H9 (cell line): ENCODE results near the gene BAZ1B. TPM values are rescaled to one million over a fixed set of nuclear protein-coding genes. Genes with fewer than 3 reads are reported as not detected.
"Not testable (repeated sequence)": the region's sequence is repeated elsewhere in the genome, so short reads cannot be mapped to it uniquely, and the experiment has no call there.

Source experiments
- DNase-seq: peaks from one replicate; pipeline ENCODE4 v3.0.0-alpha.2; 2017
- H2AFZ ChIP-seq: one replicate; pipeline ENCODE4 v1.6.1; 2013; ENCODE audit warnings: mild to moderate bottlenecking, low read length, control low read depth, moderate library complexity
- H2AK5ac ChIP-seq: 2 replicates; pipeline ENCODE4 v1.6.1; 2013; ENCODE audit warnings: low read length, control low read depth, mixed read lengths; ENCODE audit not compliant: insufficient read length
- H2BK120ac ChIP-seq: one replicate; pipeline ENCODE4 v1.6.1; 2013; ENCODE audit warnings: low read depth, mild to moderate bottlenecking, low read length, control low read depth, inconsistent platforms; ENCODE audit not compliant: poor library complexity, severe bottlenecking
- H2BK12ac ChIP-seq: 2 replicates; pipeline ENCODE4 v1.6.1; 2013; ENCODE audit warnings: low read length, control low read depth, mixed read lengths, low read depth; ENCODE audit not compliant: insufficient read length
- H2BK15ac ChIP-seq: 2 replicates; pipeline ENCODE4 v1.6.1; 2013; ENCODE audit warnings: low read depth, low read length, control low read depth
- H2BK20ac ChIP-seq: one replicate; pipeline ENCODE4 v1.6.1; 2013; ENCODE audit warnings: low read depth, mild to moderate bottlenecking, low read length, control low read depth, inconsistent platforms; ENCODE audit not compliant: poor library complexity, severe bottlenecking
- H2BK5ac ChIP-seq: 2 replicates; pipeline ENCODE4 v1.6.1; 2013; ENCODE audit warnings: low read length, control low read depth, mixed read lengths; ENCODE audit not compliant: insufficient read length
- H3K14ac ChIP-seq: 2 replicates; pipeline ENCODE4 v1.6.1; 2013; ENCODE audit warnings: low read length, control low read depth; ENCODE audit not compliant: insufficient read depth
- H3K18ac ChIP-seq: 2 replicates; pipeline ENCODE4 v1.6.1; 2013; ENCODE audit warnings: low read depth, mild to moderate bottlenecking, mixed read lengths, low read length, control low read depth; ENCODE audit not compliant: insufficient read length
- H3K23ac ChIP-seq: 2 replicates; pipeline ENCODE4 v1.6.1; 2013; ENCODE audit warnings: low read length, control low read depth, mixed read lengths, low read depth; ENCODE audit not compliant: insufficient read length
- H3K23me2 ChIP-seq: 2 replicates; pipeline ENCODE4 v1.6.1; 2013; ENCODE audit warnings: low read depth, mild to moderate bottlenecking, mixed read lengths, low read length, control low read depth; ENCODE audit not compliant: insufficient read length, poor library complexity, severe bottlenecking
- H3K27ac ChIP-seq: 2 replicates; pipeline ENCODE4 v1.5.1; 2013; ENCODE audit warnings: low read length, control low read depth, mixed read lengths, low read depth; ENCODE audit not compliant: insufficient read length
- H3K27me3 ChIP-seq: 2 replicates; pipeline ENCODE4 v1.6.1; 2013; ENCODE audit warnings: low read length, control low read depth, inconsistent platforms; ENCODE audit not compliant: insufficient read depth
- H3K4ac ChIP-seq: 2 replicates; pipeline ENCODE4 v1.6.1; 2013; ENCODE audit warnings: low read depth, mild to moderate bottlenecking, control low read depth, inconsistent platforms, low read length, moderate library complexity
- H3K4me1 ChIP-seq: 2 replicates; pipeline ENCODE4 v1.6.1; 2013; ENCODE audit warnings: low read length, control low read depth, inconsistent platforms; ENCODE audit not compliant: insufficient read depth
- H3K4me2 ChIP-seq: 2 replicates; pipeline ENCODE4 v1.6.1; 2013; ENCODE audit warnings: low read length, control low read depth, mixed read lengths; ENCODE audit not compliant: insufficient read length, insufficient read depth
- H3K56ac ChIP-seq: 2 replicates; pipeline ENCODE4 v1.6.1; 2013; ENCODE audit warnings: low read depth, mild to moderate bottlenecking, mixed read lengths, low read length, control low read depth; ENCODE audit not compliant: insufficient read length
- H3K79me1 ChIP-seq: 2 replicates; pipeline ENCODE4 v1.6.1; 2013; ENCODE audit warnings: low read depth, mild to moderate bottlenecking, moderate library complexity, low read length, control low read depth, inconsistent platforms; ENCODE audit not compliant: insufficient read depth, poor library complexity, severe bottlenecking
- H3K79me2 ChIP-seq: 2 replicates; pipeline ENCODE4 v1.6.1; 2013; ENCODE audit warnings: low read length, control low read depth, inconsistent platforms; ENCODE audit not compliant: insufficient read depth
- H3K9ac ChIP-seq: 2 replicates; pipeline ENCODE4 v1.6.1; 2013; ENCODE audit warnings: low read length, control low read depth, mixed read lengths; ENCODE audit not compliant: insufficient read length; ENCODE audit errors: extremely low read depth
- H3K9me3 ChIP-seq: one replicate; pipeline ENCODE4 v1.6.1; 2013; ENCODE audit warnings: low read depth, low read length, inconsistent platforms; ENCODE audit not compliant: control insufficient read depth
- H3T11ph ChIP-seq: one replicate; pipeline ENCODE4 v1.6.1; 2013; ENCODE audit warnings: mild to moderate bottlenecking, low read length, control low read depth, inconsistent platforms
- H4K20me1 ChIP-seq: one replicate; pipeline ENCODE4 v1.6.1; 2013; ENCODE audit not compliant: control insufficient read depth, insufficient read length, insufficient read depth
- H4K5ac ChIP-seq: 2 replicates; pipeline ENCODE4 v1.6.1; 2013; ENCODE audit warnings: low read depth, mild to moderate bottlenecking, mixed read lengths, low read length, control low read depth; ENCODE audit not compliant: insufficient read length
- H4K8ac ChIP-seq: replicated peaks from 2 replicates; pipeline ENCODE4 v1.6.1; 2013; ENCODE audit warnings: low read length, control low read depth, mixed read lengths, low read depth; ENCODE audit not compliant: insufficient read length
- H4K91ac ChIP-seq: 2 replicates; pipeline ENCODE4 v1.6.1; 2013; ENCODE audit warnings: low read depth, mild to moderate bottlenecking, moderate library complexity, mixed read lengths, low read length, control low read depth; ENCODE audit not compliant: insufficient read length
- H3K27ac Mint-ChIP-seq, 3 experiments: 2 replicates in 2 of 3; 3 replicates in 1 of 3; pipeline ENCODE4 v1.8.0; 2020 to 2021; ENCODE audit warnings: mixed read lengths in 3 of 3, mild to moderate bottlenecking in 1 of 3, moderate library complexity in 1 of 3
- H3K27me3 Mint-ChIP-seq: 2 replicates; pipeline ENCODE4 v1.8.0; 2021; ENCODE audit warnings: low read depth, mild to moderate bottlenecking, moderate library complexity, mixed read lengths
- H3K36me3 Mint-ChIP-seq, 3 experiments: 2 replicates in 2 of 3; 3 replicates in 1 of 3; pipeline ENCODE4 v1.8.0; 2020 to 2021; ENCODE audit warnings: low read depth in 3 of 3, mixed read lengths in 3 of 3; ENCODE audit not compliant: insufficient read depth in 1 of 3
- H3K4me1 Mint-ChIP-seq, 2 experiments: 2 replicates each; pipeline ENCODE4 v1.8.0; 2020; ENCODE audit warnings: mixed read lengths in 2 of 2
- H3K4me3 Mint-ChIP-seq, 2 experiments: 2 replicates in 1 of 2; 3 replicates in 1 of 2; pipeline ENCODE4 v1.8.0; 2020 to 2021; ENCODE audit warnings: mild to moderate bottlenecking in 2 of 2, mixed read lengths in 2 of 2, moderate library complexity in 1 of 2
- H3K9me3 Mint-ChIP-seq, 2 experiments: 2 replicates in 1 of 2; 3 replicates in 1 of 2; pipeline ENCODE4 v1.8.0; 2020; ENCODE audit warnings: mild to moderate bottlenecking in 2 of 2, mixed read lengths in 2 of 2, moderate library complexity in 1 of 2
- WGBS: extraction: QIAGEN DNeasy Blood & Tissue Kit; methylation state at CpG from one replicate; pipeline ENCODE4 v1.1.7; 2013; ENCODE audit warnings: missing lambda C conversion rate, low lambda C conversion rate, mixed read lengths; ENCODE audit not compliant: insufficient read length; ENCODE audit errors: extremely low coverage; 5-methylcytosine and 5-hydroxymethylcytosine counted together
- total RNA-seq: library from RNA; stranded (reverse); gene quantifications from 2 replicates; pipeline ENCODE4 v1.2.1, GENCODE V29; 2021
- TF ChIP-seq, protein P1 (sequence below): fragments of 200-600 bp; sonication (generic); conservative IDR thresholded peaks from 3 replicates; pipeline ENCODE4 v1.8.0; 2021; ENCODE audit warnings: antibody characterized with exemption, mild to moderate bottlenecking

The BAZ1B gene
- total RNA-seq, 1 experiment from 2014 or later = 96.4 TPM

DNA sequence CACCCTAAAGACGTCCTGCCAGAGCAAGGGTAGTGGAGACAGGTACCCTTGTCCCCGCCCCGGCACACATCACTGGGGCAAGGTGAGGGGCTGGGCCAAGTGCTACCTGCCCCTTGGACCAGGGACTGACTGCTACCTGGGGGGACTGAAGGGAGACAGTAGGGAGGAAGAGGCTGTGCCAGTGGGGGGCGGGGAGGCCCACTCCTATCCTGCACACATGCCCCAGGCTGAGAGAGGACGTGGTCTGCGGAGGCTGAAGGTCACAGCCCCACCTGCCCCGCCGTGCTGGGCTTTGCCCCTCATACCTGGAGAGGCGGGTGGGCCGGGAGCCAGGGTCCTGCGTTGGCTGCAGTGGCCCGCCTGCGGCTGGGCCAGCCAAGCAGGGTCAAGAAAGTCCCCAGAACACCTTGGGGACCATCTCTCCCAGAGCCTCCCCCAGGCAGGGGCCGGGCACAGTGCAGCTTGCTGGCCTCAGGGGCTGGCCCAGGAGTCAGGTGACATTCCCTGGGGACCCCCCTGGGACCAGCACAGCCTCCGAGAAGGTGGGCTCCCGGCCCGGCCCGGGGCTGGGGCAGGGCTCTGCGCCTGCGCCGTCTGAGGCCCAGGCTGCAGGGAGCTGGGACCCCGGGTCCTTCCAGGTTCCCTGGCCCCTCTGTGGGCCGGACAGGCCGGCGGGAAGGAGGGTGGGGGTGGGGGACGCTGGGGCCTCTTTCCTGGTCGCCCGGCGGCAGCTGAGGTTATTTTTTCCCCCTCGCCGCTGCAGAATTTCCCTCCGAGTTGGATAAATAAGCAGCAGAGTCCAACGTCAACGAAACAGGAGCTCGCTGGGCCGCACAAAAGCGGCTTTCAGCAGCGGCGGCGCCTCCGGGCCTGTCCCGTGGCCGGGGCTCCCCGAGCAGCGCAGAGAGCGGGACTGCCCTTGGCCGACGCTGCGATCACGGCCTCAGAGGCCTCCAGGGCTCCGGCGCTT lies 98.3 kb downstream of the BAZ1B start:
- H3K27me3 ChIP-seq = no peaks in the 10 kb centered on the region
- H3K9me3 ChIP-seq = no peaks in the 10 kb centered on the region
- no peak overlapping the region for H2AFZ ChIP-seq
- H3K27me3 Mint-ChIP-seq = no peaks in the 10 kb centered on the region; the same call in 1 of the 2 replicates
- H3T11ph ChIP-seq = no peak overlapping the region
- no peak overlapping the region for H3K56ac ChIP-seq
- no peak overlapping the region for H3K27ac ChIP-seq
- H2BK120ac ChIP-seq = no peak overlapping the region
- H3K4ac ChIP-seq = no peak overlapping the region
- H3K14ac ChIP-seq = no peak overlapping the region; the same call in 1 of the 2 replicates
- H2BK15ac ChIP-seq = 0 out of 2 replicates have a peak overlapping the region, but pooled peaks have one; percentile 26
- H4K20me1 ChIP-seq = no peaks in the 10 kb centered on the region
- no peak overlapping the region for H3K23ac ChIP-seq
- H3K9ac ChIP-seq = no peak overlapping the region
- H4K8ac ChIP-seq = no peak overlapping the region
- no peak overlapping the region for H2BK12ac ChIP-seq
- peaks cover 2 to 10% of the 10 kb centered on the region in 2 experiments; a peak in 2 of 4 replicates for H3K4me1 Mint-ChIP-seq
- H2BK5ac ChIP-seq = no peak overlapping the region
- H3K4me2 ChIP-seq = no peak overlapping the region
- no peak overlapping the region for H4K91ac ChIP-seq
- WGBS = no CpG with 5 or more reads among the region's 52 CpGs
- no peak overlapping the region for H4K5ac ChIP-seq
- TF ChIP-seq, protein P1, sequence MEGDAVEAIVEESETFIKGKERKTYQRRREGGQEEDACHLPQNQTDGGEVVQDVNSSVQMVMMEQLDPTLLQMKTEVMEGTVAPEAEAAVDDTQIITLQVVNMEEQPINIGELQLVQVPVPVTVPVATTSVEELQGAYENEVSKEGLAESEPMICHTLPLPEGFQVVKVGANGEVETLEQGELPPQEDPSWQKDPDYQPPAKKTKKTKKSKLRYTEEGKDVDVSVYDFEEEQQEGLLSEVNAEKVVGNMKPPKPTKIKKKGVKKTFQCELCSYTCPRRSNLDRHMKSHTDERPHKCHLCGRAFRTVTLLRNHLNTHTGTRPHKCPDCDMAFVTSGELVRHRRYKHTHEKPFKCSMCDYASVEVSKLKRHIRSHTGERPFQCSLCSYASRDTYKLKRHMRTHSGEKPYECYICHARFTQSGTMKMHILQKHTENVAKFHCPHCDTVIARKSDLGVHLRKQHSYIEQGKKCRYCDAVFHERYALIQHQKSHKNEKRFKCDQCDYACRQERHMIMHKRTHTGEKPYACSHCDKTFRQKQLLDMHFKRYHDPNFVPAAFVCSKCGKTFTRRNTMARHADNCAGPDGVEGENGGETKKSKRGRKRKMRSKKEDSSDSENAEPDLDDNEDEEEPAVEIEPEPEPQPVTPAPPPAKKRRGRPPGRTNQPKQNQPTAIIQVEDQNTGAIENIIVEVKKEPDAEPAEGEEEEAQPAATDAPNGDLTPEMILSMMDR = no peak
- H3K9me3 Mint-ChIP-seq = no peaks in the 10 kb centered on the region
- no peak overlapping the region for H2BK20ac ChIP-seq
- H3K18ac ChIP-seq = peak overlapping the region; percentile 5
- peak overlapping the region in 1 of 2 experiments; percentile 53; a peak in 1 of 5 replicates for H3K4me3 Mint-ChIP-seq
- no peaks in the 10 kb centered on the region for H3K23me2 ChIP-seq
- no peaks in the 10 kb centered on the region for H3K79me2 ChIP-seq
- peak; percentile 68 for DNase-seq
- no peaks in the 10 kb centered on the region for H3K4me1 ChIP-seq
- H2AK5ac ChIP-seq = no peak overlapping the region
- H3K27ac Mint-ChIP-seq = no peak overlapping the region
- no peaks in the 10 kb centered on the region for H3K79me1 ChIP-seq
- H3K36me3 Mint-ChIP-seq = no peaks in the 10 kb centered on the region

DNA sequence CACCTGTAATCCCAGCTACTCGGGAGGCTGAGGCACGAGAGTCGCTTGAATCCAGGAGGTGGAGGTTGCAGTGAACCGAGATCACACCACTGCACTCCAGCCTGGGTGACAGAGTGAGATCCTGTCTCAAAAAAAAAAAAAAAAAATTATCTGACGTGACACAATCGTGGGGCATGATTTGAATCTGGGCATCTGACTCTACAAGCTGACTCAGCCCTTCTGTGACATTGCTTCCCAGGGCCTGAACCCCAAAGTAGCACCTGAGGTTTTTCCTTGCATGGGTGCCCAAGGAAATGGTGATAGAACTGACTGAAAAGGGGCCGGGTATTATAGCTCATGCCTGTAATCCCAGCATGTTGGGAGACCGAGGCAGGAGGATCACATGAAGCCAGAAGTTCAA lies 101.5 kb downstream of the BAZ1B start:
- H2BK120ac ChIP-seq, H3K56ac ChIP-seq, H2BK12ac ChIP-seq, H3K23me2 ChIP-seq, H3K14ac ChIP-seq, H2BK20ac ChIP-seq, H2BK5ac ChIP-seq, H3K4me1 ChIP-seq, H3K27me3 Mint-ChIP-seq, H3K79me1 ChIP-seq, H3K9me3 Mint-ChIP-seq, H3K4me1 Mint-ChIP-seq, H3K23ac ChIP-seq, H3K36me3 Mint-ChIP-seq, H2BK15ac ChIP-seq, H3T11ph ChIP-seq, H3K27ac ChIP-seq, H4K8ac ChIP-seq, H3K4ac ChIP-seq, H4K20me1 ChIP-seq, H3K4me2 ChIP-seq, DNase-seq, H3K4me3 Mint-ChIP-seq, H4K91ac ChIP-seq, H2AK5ac ChIP-seq, H2AFZ ChIP-seq, H3K27me3 ChIP-seq, H3K9ac ChIP-seq, H3K27ac Mint-ChIP-seq, H4K5ac ChIP-seq, H3K18ac ChIP-seq, H3K9me3 ChIP-seq, H3K79me2 ChIP-seq: not testable (repeated sequence)
- no CpG with 5 or more reads among the region's 8 CpGs for WGBS
